GM12872 (cell line): ENCODE measurements around the gene UBE4B.

Experiments
- CTCF ChIP-seq: IDR thresholded peaks from 3 replicates; pipeline ENCODE4 v1.5.1; 2011; ENCODE audit warnings: low read depth, mild to moderate bottlenecking, low read length, moderate library complexity; ENCODE audit not compliant: insufficient read depth

Gene UBE4B

GRCh38 chr1:10213186-10213705 is 180.5 kb downstream of the UBE4B start:
- no peak for TF ChIP-seq CTCF

- TF ChIP-seq CTCF: no peak
Observed at GRCh38 chr1:10216090-10216749, 183.5 kb downstream of the UBE4B start.

GRCh38 chr1:10217748-10218441 is 185.1 kb downstream of the UBE4B start:
- no peak for TF ChIP-seq CTCF

- TF ChIP-seq CTCF: no peak
Observed at GRCh38 chr1:10220200-10220599, 187.4 kb downstream of the UBE4B start.

GRCh38 chr1:10225573-10225972 is 192.8 kb downstream of the UBE4B start:
- TF ChIP-seq CTCF: no peak

- TF ChIP-seq CTCF: no peak
Observed at GRCh38 chr1:10228528-10228927, 195.8 kb downstream of the UBE4B start.

GRCh38 chr1:10229903-10230302 is 197.1 kb downstream of the UBE4B start:
- no peak for TF ChIP-seq CTCF
